ENCODE data around the gene FCHSD2. TPM values are rescaled to one million over a fixed set of nuclear protein-coding genes. Genes with fewer than 3 reads are reported as not detected.
"Not testable (repeated sequence)": the region's sequence is repeated elsewhere in the genome, so short reads cannot be mapped to it uniquely, and the experiment has no call there.

The FCHSD2 gene
- total and polyA plus RNA-seq, 9 of the 15 experiments (the other 6 are each of a cell fraction or from before 2014, with no cell fraction given): 1.8 to 14.7 (median 6.4) TPM

GRCh38 chr11:72791228-72791627 is 350.9 kb downstream of the FCHSD2 start:
- H3K4me2 ChIP-seq (ENCODE audit: insufficient read depth, low read length); H4K20me1 ChIP-seq (replicated peaks; ENCODE audit: control insufficient read depth, insufficient read depth, low read length); H2AFZ ChIP-seq (ENCODE audit: low read depth, low read length); ATAC-seq; H3K9me1 ChIP-seq (ENCODE audit: control insufficient read depth, insufficient read depth, low read length); H3K79me2 ChIP-seq (ENCODE audit: control insufficient read depth, insufficient read depth, low read length); DNase-seq (ENCODE audit: extremely low read depth in 1 of 4, low spot score in 3 of 4); intact Hi-C loops (cut with micrococcal nuclease); CTCF ChIA-PET (ENCODE audit: low intra/inter-chr PET ratio); H3K27ac ChIP-seq (ENCODE audit: extremely low read depth, low read depth, low read length); H3K27me3 ChIP-seq (ENCODE audit: control insufficient read depth in 2 of 2, insufficient read depth in 2 of 2, low read length in 2 of 2); H3K4me3 ChIP-seq; BruUV-seq (replicated peaks); H3K9ac ChIP-seq (ENCODE audit: insufficient read depth in 1 of 2, low read depth in 2 of 2, low read length in 2 of 2); FAIRE-seq; H3K36me3 ChIP-seq (ENCODE audit: control insufficient read depth, insufficient read depth, low read length); in situ Hi-C loops (cut with MboI); H3K9me3 ChIP-seq (replicated peaks; ENCODE audit: control insufficient read depth, insufficient read depth, low read depth, low read length): not testable (repeated sequence)
- TF ChIP-seq, protein P1, sequence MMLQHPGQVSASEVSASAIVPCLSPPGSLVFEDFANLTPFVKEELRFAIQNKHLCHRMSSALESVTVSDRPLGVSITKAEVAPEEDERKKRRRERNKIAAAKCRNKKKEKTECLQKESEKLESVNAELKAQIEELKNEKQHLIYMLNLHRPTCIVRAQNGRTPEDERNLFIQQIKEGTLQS (IDR thresholded peaks at IDR 0.05): peak; percentile 61
- TF ChIP-seq, protein P1 (CRISPR knock-in tag; conservative IDR thresholded peaks at IDR 0.05): not testable (repeated sequence)
- peak; percentile 66 for TF ChIP-seq FOSL1 (tag; conservative IDR thresholded peaks at IDR 0.05)
- POLR2A ChIA-PET: interaction anchor here (1.3 kb wide), 1 partner anchor 15 kb away, joined by 13 read pairs; no protein-coding TSS in a partner anchor
- H3K4me1 ChIP-seq (replicated peaks in 1 of 2; ENCODE audit: control insufficient read depth in 2 of 2, insufficient read depth in 2 of 2, low read length in 2 of 2): peaks cover 40 to 61% of the 10 kb centered on the region in 2 experiments
- 60% methylated on average over 7 of the region's 7 CpGs for WGBS (ENCODE audit: insufficient coverage, low coverage, missing lambda C conversion rate)

- H2AFZ ChIP-seq (ENCODE audit: low read depth, low read length): no peak overlapping the region
- no peak overlapping the region for H3K4me2 ChIP-seq (ENCODE audit: insufficient read depth, low read length)
- ChIA-PET POLR2A (interaction anchor here (0.6 to 1.3 kb wide), 3 partner anchors 8 to 656 kb away, joined by 3 to 13 read pairs (median 5); no protein-coding TSS in a partner anchor), CTCF (ENCODE audit: low intra/inter-chr PET ratio) (no interaction called here)
- in situ Hi-C loops (cut with MboI): no loop called here
- FAIRE-seq: no peak
- peaks cover 38 to 59% of the 10 kb centered on the region in 2 experiments for H3K4me1 ChIP-seq (replicated peaks in 1 of 2; ENCODE audit: control insufficient read depth in 2 of 2, insufficient read depth in 2 of 2, low read length in 2 of 2)
- 76% methylated on average over 8 of the region's 10 CpGs for WGBS (ENCODE audit: insufficient coverage, low coverage, missing lambda C conversion rate)
- no peak for ATAC-seq
- H4K20me1 ChIP-seq (replicated peaks; ENCODE audit: control insufficient read depth, insufficient read depth, low read length): no peaks in the 10 kb centered on the region
- TF ChIP-seq MXD1 (CRISPR knock-in tag; IDR thresholded peaks at IDR 0.05; ENCODE audit: borderline replicate concordance, poor library complexity, severe bottlenecking) (no peak), MEIS2 (IDR thresholded peaks at IDR 0.05; ENCODE audit: partially characterized antibody) (peak; percentile 32), CTCF (IDR thresholded peaks at IDR 0.05 in 2 of 3, conservative IDR thresholded peaks at IDR 0.05 in 1 of 3; ENCODE audit: insufficient read depth in 2 of 3, low read depth in 1 of 3, low read length in 3 of 3) (no peak), ZFX (CRISPR knock-in tag; IDR thresholded peaks at IDR 0.05) (no peak), HCFC1 (IDR thresholded peaks at IDR 0.05; ENCODE audit: low read depth, low read length) (no peak), POU5F1 (IDR thresholded peaks at IDR 0.05; ENCODE audit: borderline replicate concordance, low read depth, low read length, partially characterized antibody) (no peak), ZNF263 (CRISPR knock-in tag; IDR thresholded peaks at IDR 0.05; ENCODE audit: borderline replicate concordance) (peak; percentile 91; the same call in 1 of the 2 replicates)
- H3K27me3 ChIP-seq (ENCODE audit: control insufficient read depth in 2 of 2, insufficient read depth in 2 of 2, low read length in 2 of 2): no peaks in the 10 kb centered on the region
- H3K36me3 ChIP-seq (ENCODE audit: control insufficient read depth, insufficient read depth, low read length): no peaks in the 10 kb centered on the region
- no TSS peak for BruUV-seq (replicated peaks)
- H3K9ac ChIP-seq (ENCODE audit: insufficient read depth in 1 of 2, low read depth in 2 of 2, low read length in 2 of 2): peak overlapping the region in 1 of 2 experiments; percentile 41; a peak in 2 of 4 replicates
- H3K9me1 ChIP-seq (ENCODE audit: control insufficient read depth, insufficient read depth, low read length): peaks cover 2% of the 10 kb centered on the region
- H3K9me3 ChIP-seq (replicated peaks; ENCODE audit: control insufficient read depth, insufficient read depth, low read depth, low read length): no peaks in the 10 kb centered on the region
- intact Hi-C loops (cut with micrococcal nuclease): no loop called here
- H3K79me2 ChIP-seq (ENCODE audit: control insufficient read depth, insufficient read depth, low read length): peaks cover 8% of the 10 kb centered on the region; the same call in 1 of the 3 replicates
- H3K27ac ChIP-seq (ENCODE audit: extremely low read depth, low read depth, low read length): no peak overlapping the region
- DNase-seq (ENCODE audit: extremely low read depth in 1 of 4, low spot score in 3 of 4): no peak
- no peak overlapping the region for H3K4me3 ChIP-seq
These were observed 352.5 kb downstream of the FCHSD2 start for GRCh38 chr11:72789493-72790131.

All from K562 (cell line).